CD4-positive, alpha-beta T cell treated with Interleukin-15 for 1 hour (primary cell): ENCODE results near the gene MRC1.

Experiments
- DNase-seq: peaks from one replicate; pipeline ENCODE4 v3.0.0-alpha.2; 2020

The MRC1 gene

GRCh38 chr10:17808971-17809841 is at the start of gene MRC1:
Gene MRC1 (plus strand): TSS chr10:17809348. CDS start chr10:17809466, 118 bp downstream.
- DNase-seq = no peak

GRCh38 chr10:17764142-17764541 is 45.0 kb upstream of the MRC1 start:
- DNase-seq = no peak

- no peak for DNase-seq
Observed at GRCh38 chr10:17765602-17766001, 43.5 kb upstream of the MRC1 start.

GRCh38 chr10:17766731-17767130 is 42.4 kb upstream of the MRC1 start:
- no peak for DNase-seq

GRCh38 chr10:17768496-17768895 is 40.7 kb upstream of the MRC1 start:
- no peak for DNase-seq

GRCh38 chr10:17768957-17769356 is 40.2 kb upstream of the MRC1 start:
- no peak for DNase-seq

GRCh38 chr10:17771017-17771416 is 38.1 kb upstream of the MRC1 start:
- DNase-seq = no peak

GRCh38 chr10:17779784-17780183 is 29.4 kb upstream of the MRC1 start:
- DNase-seq = no peak

- DNase-seq = no peak
Observed at GRCh38 chr10:17780727-17781126, 28.4 kb upstream of the MRC1 start.

GRCh38 chr10:17781856-17782255 is 27.3 kb upstream of the MRC1 start:
- DNase-seq = no peak

GRCh38 chr10:17782921-17783665 is 26.1 kb upstream of the MRC1 start:
- DNase-seq = no peak

GRCh38 chr10:17783751-17784150 is 25.4 kb upstream of the MRC1 start:
- no peak for DNase-seq

GRCh38 chr10:17784688-17785087 is 24.5 kb upstream of the MRC1 start:
- DNase-seq = no peak

GRCh38 chr10:17785276-17785930 is 23.7 kb upstream of the MRC1 start:
- peak; percentile 33 for DNase-seq

GRCh38 chr10:17787087-17787961 is 21.8 kb upstream of the MRC1 start:
- DNase-seq = no peak

- DNase-seq = no peak
Observed at GRCh38 chr10:17788646-17789045, 20.5 kb upstream of the MRC1 start.

GRCh38 chr10:17789396-17789795 is 19.8 kb upstream of the MRC1 start:
- no peak for DNase-seq

- no peak for DNase-seq
Observed at GRCh38 chr10:17790651-17791050, 18.5 kb upstream of the MRC1 start.

GRCh38 chr10:17792991-17793390 is 16.2 kb upstream of the MRC1 start:
- no peak for DNase-seq

GRCh38 chr10:17793823-17794644 is 15.1 kb upstream of the MRC1 start:
- DNase-seq = no peak

GRCh38 chr10:17795083-17795482 is 14.1 kb upstream of the MRC1 start:
- no peak for DNase-seq
